Suprapubic skin (tissue), 3 donors: ENCODE results near the gene SV2A.

ENCODE experiments used
- CTCF ChIP-seq, 2 donors: fragments of 200-600 bp in 1 of 2; fragments of 450-650 bp in 1 of 2; sonication (generic) in 1 of 2; IDR thresholded peaks; one replicate each; pipeline ENCODE4 v1.5.1; 2016 to 2019; ENCODE audit warnings: antibody characterized with exemption in 2 of 2, mild to moderate bottlenecking in 1 of 2, moderate library complexity in 1 of 2
- EP300 ChIP-seq: sonication (generic); formaldehyde crosslinking; IDR thresholded peaks from one replicate; pipeline ENCODE4 v1.6.1; 2017; ENCODE audit warnings: antibody characterized with exemption
- POLR2A ChIP-seq, 2 donors: fragments of 450-650 bp; IDR thresholded peaks; one replicate each; pipeline ENCODE4 v1.6.1; 2017; ENCODE audit warnings: antibody characterized with exemption in 2 of 2, mild to moderate bottlenecking in 2 of 2, moderate library complexity in 2 of 2

GRCh38 chr1:149936170-149936991 lies 18.7 kb upstream of the SV2A start, which contains the start of gene MTMR11:
- no peak for TF ChIP-seq EP300
- TF ChIP-seq CTCF (IDR thresholded peaks at IDR 0.05): no peak
- TF ChIP-seq POLR2A (IDR thresholded peaks at IDR 0.05): no peak
